ENCODE data around the gene C8B.

The C8B gene

GRCh38 chr1:56905667-56906066, 60.1 kb downstream of the C8B start:
- in situ Hi-C loops (cut with MboI; ENCODE audit: low sequenced_read_pairs) = no loop called here

- in situ Hi-C loops (cut with MboI; ENCODE audit: low sequenced_read_pairs) = no loop called here
Observed at GRCh38 chr1:56904663-56905397, 61.0 kb downstream of the C8B start.

GRCh38 chr1:56903778-56904177, 62.0 kb downstream of the C8B start:
- in situ Hi-C loops (cut with MboI; ENCODE audit: low sequenced_read_pairs) = no loop called here

- in situ Hi-C loops (cut with MboI; ENCODE audit: low sequenced_read_pairs) = no loop called here
Observed at GRCh38 chr1:56901716-56902115, 64.1 kb downstream of the C8B start.

GRCh38 chr1:56898879-56899278, 66.9 kb downstream of the C8B start:
- in situ Hi-C loops (cut with MboI; ENCODE audit: low sequenced_read_pairs) = no loop called here

GRCh38 chr1:56898005-56898373, 67.8 kb downstream of the C8B start:
- in situ Hi-C loops (cut with MboI; ENCODE audit: low sequenced_read_pairs) = no loop called here

GRCh38 chr1:56897150-56898004, 68.4 kb downstream of the C8B start:
- in situ Hi-C loops (cut with MboI; ENCODE audit: low sequenced_read_pairs) = no loop called here

- in situ Hi-C loops (cut with MboI; ENCODE audit: low sequenced_read_pairs) = no loop called here
Observed at GRCh38 chr1:56894014-56894413, 71.8 kb downstream of the C8B start.

- in situ Hi-C loops (cut with MboI; ENCODE audit: low sequenced_read_pairs) = no loop called here
Observed at GRCh38 chr1:56890229-56890628, 75.6 kb downstream of the C8B start.

GRCh38 chr1:56881417-56881816, 84.4 kb downstream of the C8B start:
- in situ Hi-C loops (cut with MboI; ENCODE audit: low sequenced_read_pairs) = no loop called here

- in situ Hi-C loops (cut with MboI; ENCODE audit: low sequenced_read_pairs) = no loop called here
Observed at GRCh38 chr1:56880774-56881173, 85.0 kb downstream of the C8B start.

All from HL-60/S4 treated with retinoic acid at 250 ng/mL for 4 days and 3 days (cell line).